Endothelial cell (in vitro differentiated cells): ENCODE measurements around the gene FGB. TPM values are rescaled to one million over a fixed set of nuclear protein-coding genes. Genes with fewer than 3 reads are reported as not detected.
A peak's percentile ranks its signal among the peaks of the same experiment; 100 is the strongest.

Experiments
- DNase-seq: peaks from one replicate; pipeline ENCODE4 v3.0.0; 2021; ENCODE audit warnings: low spot score
- H3K27ac Mint-ChIP-seq: one replicate; pipeline ENCODE4 v1.8.0; 2021; ENCODE audit warnings: mixed read lengths, inconsistent platforms; ENCODE audit not compliant: unreplicated experiment
- H3K27me3 Mint-ChIP-seq: one replicate; pipeline ENCODE4 v1.8.0; 2021; ENCODE audit warnings: mild to moderate bottlenecking, moderate library complexity, mixed read lengths, inconsistent platforms; ENCODE audit not compliant: unreplicated experiment
- H3K36me3 Mint-ChIP-seq: one replicate; pipeline ENCODE4 v1.8.0; 2021; ENCODE audit warnings: mild to moderate bottlenecking, low read depth, mixed read lengths, inconsistent platforms; ENCODE audit not compliant: unreplicated experiment
- H3K4me1 Mint-ChIP-seq: one replicate; pipeline ENCODE4 v1.8.0; 2021; ENCODE audit warnings: mild to moderate bottlenecking, mixed read lengths, inconsistent platforms; ENCODE audit not compliant: unreplicated experiment
- H3K4me3 Mint-ChIP-seq: one replicate; pipeline ENCODE4 v1.8.0; 2021; ENCODE audit warnings: mild to moderate bottlenecking, mixed read lengths, inconsistent platforms; ENCODE audit not compliant: unreplicated experiment
- H3K9me3 Mint-ChIP-seq: one replicate; pipeline ENCODE4 v1.8.0; 2021; ENCODE audit warnings: mixed read lengths, inconsistent platforms; ENCODE audit not compliant: unreplicated experiment
- total RNA-seq: library from RNA; stranded (reverse); fragmentation: NEBNext Ultra II Directional; extraction: Animal tissue kit (Norgen Biotek cat#: 25700); gene quantifications from one replicate; pipeline ENCODE4 v1.2.1, GENCODE V29; 2021; ENCODE audit not compliant: unreplicated experiment
- TF ChIP-seq, protein P1 (sequence below): fragments of 200-600 bp; sonication (generic); IDR thresholded peaks from one replicate; pipeline ENCODE4 v1.5.0; 2021; ENCODE audit warnings: antibody characterized with exemption; ENCODE audit not compliant: unreplicated experiment

Gene FGB
- total RNA-seq, 1 donor from 2014 or later, result not detected

DNA sequence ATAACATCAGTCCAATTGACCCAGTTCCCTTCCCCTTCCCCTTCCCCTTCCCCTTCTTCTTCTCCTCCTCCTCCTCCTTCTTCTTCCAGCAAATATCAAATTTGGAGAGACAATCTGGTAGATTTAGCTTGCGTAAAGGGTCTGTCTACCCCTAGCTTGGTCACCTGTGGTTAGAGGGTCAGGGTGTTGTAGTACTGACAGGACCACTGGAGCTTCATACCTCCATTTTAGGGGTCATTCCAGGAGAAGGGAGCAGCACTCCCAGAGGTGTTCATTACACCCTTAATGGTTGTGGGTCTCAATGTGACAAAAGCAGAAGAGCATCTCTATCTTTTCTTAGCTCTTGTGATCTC lies 3.7 kb upstream of the FGB start:
- Mint-ChIP-seq H3K4me1 (no peaks in the 10 kb centered on the region), H3K27me3 (no peaks in the 10 kb centered on the region), H3K36me3 (no peaks in the 10 kb centered on the region), H3K27ac (no peak overlapping the region), H3K9me3 (no peaks in the 10 kb centered on the region), H3K4me3 (no peak overlapping the region)
- TF ChIP-seq, protein P1, sequence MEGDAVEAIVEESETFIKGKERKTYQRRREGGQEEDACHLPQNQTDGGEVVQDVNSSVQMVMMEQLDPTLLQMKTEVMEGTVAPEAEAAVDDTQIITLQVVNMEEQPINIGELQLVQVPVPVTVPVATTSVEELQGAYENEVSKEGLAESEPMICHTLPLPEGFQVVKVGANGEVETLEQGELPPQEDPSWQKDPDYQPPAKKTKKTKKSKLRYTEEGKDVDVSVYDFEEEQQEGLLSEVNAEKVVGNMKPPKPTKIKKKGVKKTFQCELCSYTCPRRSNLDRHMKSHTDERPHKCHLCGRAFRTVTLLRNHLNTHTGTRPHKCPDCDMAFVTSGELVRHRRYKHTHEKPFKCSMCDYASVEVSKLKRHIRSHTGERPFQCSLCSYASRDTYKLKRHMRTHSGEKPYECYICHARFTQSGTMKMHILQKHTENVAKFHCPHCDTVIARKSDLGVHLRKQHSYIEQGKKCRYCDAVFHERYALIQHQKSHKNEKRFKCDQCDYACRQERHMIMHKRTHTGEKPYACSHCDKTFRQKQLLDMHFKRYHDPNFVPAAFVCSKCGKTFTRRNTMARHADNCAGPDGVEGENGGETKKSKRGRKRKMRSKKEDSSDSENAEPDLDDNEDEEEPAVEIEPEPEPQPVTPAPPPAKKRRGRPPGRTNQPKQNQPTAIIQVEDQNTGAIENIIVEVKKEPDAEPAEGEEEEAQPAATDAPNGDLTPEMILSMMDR, result no peak
- no peak for DNase-seq

- H3K27me3 Mint-ChIP-seq, result no peaks in the 10 kb centered on the region
- TF ChIP-seq, protein P1, result peak; percentile 64
- H3K4me1 Mint-ChIP-seq, result no peaks in the 10 kb centered on the region
- H3K36me3 Mint-ChIP-seq, result no peaks in the 10 kb centered on the region
- H3K27ac Mint-ChIP-seq, result no peak overlapping the region
- no peaks in the 10 kb centered on the region for H3K9me3 Mint-ChIP-seq
- peak; percentile 43 for DNase-seq
- H3K4me3 Mint-ChIP-seq, result no peak overlapping the region
These were observed 3.1 kb upstream of the FGB start for GRCh38 chr4:154559494-154560418.

- no peaks in the 10 kb centered on the region for H3K36me3 Mint-ChIP-seq
- TF ChIP-seq, protein P1, result no peak
- H3K27ac Mint-ChIP-seq, result no peak overlapping the region
- no peaks in the 10 kb centered on the region for H3K27me3 Mint-ChIP-seq
- H3K9me3 Mint-ChIP-seq, result no peaks in the 10 kb centered on the region
- no peak overlapping the region for H3K4me3 Mint-ChIP-seq
- no peaks in the 10 kb centered on the region for H3K4me1 Mint-ChIP-seq
- DNase-seq, result no peak
These were observed 2.4 kb upstream of the FGB start for GRCh38 chr4:154560419-154560801.

GRCh38 chr4:154560824-154561231 lies 2.0 kb upstream of the FGB start:
- Mint-ChIP-seq H3K4me3 (no peak overlapping the region), H3K4me1 (no peaks in the 10 kb centered on the region), H3K27me3 (no peaks in the 10 kb centered on the region), H3K9me3 (no peaks in the 10 kb centered on the region), H3K36me3 (no peaks in the 10 kb centered on the region), H3K27ac (no peak overlapping the region)
- TF ChIP-seq, protein P1, result no peak
- DNase-seq, result no peak

GRCh38 chr4:154564311-154564710 lies 1.5 kb downstream of the FGB start:
- Mint-ChIP-seq H3K9me3 (no peaks in the 10 kb centered on the region), H3K4me1 (peaks cover 10% of the 10 kb centered on the region), H3K27me3 (no peaks in the 10 kb centered on the region), H3K36me3 (no peaks in the 10 kb centered on the region), H3K4me3 (no peak overlapping the region), H3K27ac (no peak overlapping the region)
- TF ChIP-seq, protein P1, result no peak
- DNase-seq, result no peak
